WERI-Rb-1 (cell line): ENCODE measurements around the gene HACD2.
"Not testable (repeated sequence)": the region's sequence is repeated elsewhere in the genome, so short reads cannot be mapped to it uniquely, and the experiment has no call there.

Experiments
- DNase-seq: peaks from one replicate; pipeline ENCODE4 v3.0.0-alpha.2; 2020
- H3K27ac ChIP-seq: fragments of 250-450 bp; sonication (Bioruptor Pico); 2 replicates; pipeline ENCODE4 v1.5.1; 2020; ENCODE audit warnings: mild to moderate bottlenecking, moderate library complexity
- H3K27me3 ChIP-seq: fragments of 250-450 bp; sonication (Bioruptor Pico); 2 replicates; pipeline ENCODE4 v1.5.1; 2021; ENCODE audit warnings: mild to moderate bottlenecking, low read depth, moderate library complexity; ENCODE audit not compliant: insufficient read depth, severe bottlenecking
- H3K36me3 ChIP-seq: fragments of 250-450 bp; sonication (Bioruptor Pico); 2 replicates; pipeline ENCODE4 v1.5.1; 2020; ENCODE audit warnings: mild to moderate bottlenecking, moderate library complexity
- H3K4me3 ChIP-seq: 2 replicates; pipeline ENCODE4 v1.5.1; 2011; ENCODE audit warnings: low read depth, mild to moderate bottlenecking, control low read depth, low read length
- H3K9me3 ChIP-seq: fragments of 250-450 bp; sonication (Bioruptor Pico); 2 replicates; pipeline ENCODE4 v1.5.1; 2021; ENCODE audit warnings: mild to moderate bottlenecking, moderate library complexity; ENCODE audit not compliant: severe bottlenecking
- CTCF ChIP-seq: IDR thresholded peaks from 2 replicates; pipeline ENCODE4 v1.5.1; 2011; ENCODE audit warnings: low read depth, mild to moderate bottlenecking, control low read depth, inconsistent platforms, low read length

The HACD2 gene

GRCh38 chr3:123491966-123492587 is 92.8 kb downstream of the HACD2 start:
- Histone ChIP-seq H3K27me3 (no peaks in the 10 kb centered on the region), H3K27ac (no peak overlapping the region), H3K9me3 (no peaks in the 10 kb centered on the region), H3K36me3 (peaks cover 8% of the 10 kb centered on the region), H3K4me3 (no peak overlapping the region)
- DNase-seq, result no peak
- TF ChIP-seq CTCF, result no peak

GRCh38 chr3:123489400-123490004 is 95.4 kb downstream of the HACD2 start:
- Histone ChIP-seq H3K27ac (no peak overlapping the region), H3K27me3 (no peaks in the 10 kb centered on the region), H3K9me3 (no peaks in the 10 kb centered on the region), H3K4me3 (no peak overlapping the region), H3K36me3 (peaks cover 8% of the 10 kb centered on the region)
- peak; percentile 85 for TF ChIP-seq CTCF
- peak; percentile 60 for DNase-seq

GRCh38 chr3:123488645-123489347 is 96.1 kb downstream of the HACD2 start:
- DNase-seq, result no peak
- Histone ChIP-seq H3K9me3 (no peaks in the 10 kb centered on the region), H3K27me3 (no peaks in the 10 kb centered on the region), H3K4me3 (no peak overlapping the region), H3K36me3 (peaks cover 1% of the 10 kb centered on the region), H3K27ac (no peak overlapping the region)
- TF ChIP-seq CTCF, result no peak

- not testable (repeated sequence) for DNase-seq, H3K4me3 ChIP-seq, H3K9me3 ChIP-seq, H3K27ac ChIP-seq, H3K27me3 ChIP-seq, H3K36me3 ChIP-seq
These were observed 97.8 kb downstream of the HACD2 start for GRCh38 chr3:123487063-123487462.

- no peak for TF ChIP-seq CTCF
- no peak overlapping the region for H3K4me3 ChIP-seq
- DNase-seq, result no peak
- H3K27me3 ChIP-seq, result no peaks in the 10 kb centered on the region
- no peaks in the 10 kb centered on the region for H3K9me3 ChIP-seq
- H3K27ac ChIP-seq, result no peak overlapping the region
- no peaks in the 10 kb centered on the region for H3K36me3 ChIP-seq
These were observed 98.4 kb downstream of the HACD2 start for GRCh38 chr3:123486460-123486859.

- no peak for TF ChIP-seq CTCF
- Histone ChIP-seq H3K36me3 (no peaks in the 10 kb centered on the region), H3K4me3 (no peak overlapping the region), H3K27ac (no peak overlapping the region), H3K9me3 (no peaks in the 10 kb centered on the region), H3K27me3 (no peaks in the 10 kb centered on the region)
- DNase-seq, result no peak
These were observed 99.3 kb downstream of the HACD2 start for GRCh38 chr3:123485551-123485950.
